ENCODE measurements around the gene RORC. TPM values are rescaled to one million over a fixed set of nuclear protein-coding genes. Genes with fewer than 3 reads are reported as not detected.

The RORC gene
- total and polyA plus RNA-seq, 2 experiments from 2014 or later = not detected

DNA sequence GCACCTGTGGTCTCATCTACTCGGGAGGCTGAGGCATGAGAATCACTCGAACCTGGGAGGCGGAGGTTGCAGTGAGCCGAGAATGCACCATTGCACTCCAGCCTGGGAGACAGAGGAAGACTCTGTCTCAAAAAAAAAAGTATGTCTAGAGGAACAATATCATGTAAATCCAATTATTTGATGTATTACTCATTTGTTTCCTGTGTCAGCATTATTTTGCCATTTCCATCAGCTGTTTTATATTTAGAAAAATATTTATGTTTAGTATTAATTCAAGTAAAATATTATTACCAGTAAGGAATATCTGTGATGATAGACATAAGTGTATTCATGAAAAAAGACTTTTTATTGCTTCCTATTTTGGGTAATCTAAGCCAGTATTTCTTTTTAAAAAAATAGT is 54.3 kb downstream of the RORC start:
- no peak overlapping the region for H3K9ac ChIP-seq
- in situ Hi-C loops (cut with MboI) = no loop called here
- no peaks in the 10 kb centered on the region for H3K4me1 ChIP-seq (ENCODE audit: insufficient read depth)
- H2AFZ ChIP-seq = no peak overlapping the region
- H3F3A ChIP-seq (ENCODE audit: insufficient read depth) = no peaks in the 10 kb centered on the region
- no peak overlapping the region for H3K4me2 ChIP-seq (ENCODE audit: unreplicated experiment)
- WGBS, 2 experiments (ENCODE audit: low coverage in 1 of 2, low lambda C conversion rate in 2 of 2, missing lambda C conversion rate in 2 of 2) = 84 to 87% methylated on average over 4 of the region's 4 CpGs
- no peaks in the 10 kb centered on the region for H3K79me2 ChIP-seq (ENCODE audit: insufficient read depth)
- H3K27ac ChIP-seq = no peak overlapping the region
- H3K9me3 ChIP-seq (ENCODE audit: low read depth) = no peaks in the 10 kb centered on the region
- no peaks in the 10 kb centered on the region; the same call in 1 of the 2 replicates for H3K9me2 ChIP-seq (ENCODE audit: insufficient read depth)
- no peak for DNase-seq
- H3K36me3 ChIP-seq (ENCODE audit: low read depth) = no peaks in the 10 kb centered on the region
- H4K20me1 ChIP-seq (ENCODE audit: insufficient read depth) = no peaks in the 10 kb centered on the region
- H3K4me3 ChIP-seq = no peak overlapping the region
- H3K27me3 ChIP-seq (replicated peaks; ENCODE audit: insufficient read depth) = no peaks in the 10 kb centered on the region
- TF ChIP-seq EZH2phosphoT487 (IDR thresholded peaks at IDR 0.05; ENCODE audit: insufficient read depth, low read depth) = no peak
- TF ChIP-seq EZH2 (IDR thresholded peaks at IDR 0.05; ENCODE audit: insufficient read depth, poor library complexity, severe bottlenecking) = no peak

DNA sequence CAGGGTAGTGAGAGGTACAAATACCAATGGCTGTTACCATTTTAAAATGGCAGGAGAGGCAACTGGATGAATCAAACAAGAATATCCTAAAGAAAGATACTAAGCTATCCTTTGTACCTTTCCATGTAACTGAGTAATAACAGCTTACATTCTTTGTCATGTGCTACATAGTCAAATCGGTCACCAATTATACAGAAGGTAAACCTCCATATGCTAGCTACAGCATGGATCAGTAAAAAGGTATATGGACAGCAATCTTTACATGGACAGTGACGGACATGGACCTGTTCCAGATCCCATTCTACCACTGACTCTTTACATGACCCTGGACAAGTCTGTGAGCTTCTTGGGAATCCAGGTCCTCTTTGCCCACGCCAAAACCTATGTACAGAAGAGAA is 54.9 kb downstream of the RORC start:
- H3K9ac ChIP-seq = no peak overlapping the region
- no peak overlapping the region for H3K4me3 ChIP-seq
- no peaks in the 10 kb centered on the region for H3K4me1 ChIP-seq (ENCODE audit: insufficient read depth)
- H3K4me2 ChIP-seq (ENCODE audit: unreplicated experiment) = no peak overlapping the region
- H2AFZ ChIP-seq = no peak overlapping the region
- TF ChIP-seq EZH2phosphoT487 (IDR thresholded peaks at IDR 0.05; ENCODE audit: insufficient read depth, low read depth) = no peak
- TF ChIP-seq EZH2 (IDR thresholded peaks at IDR 0.05; ENCODE audit: insufficient read depth, poor library complexity, severe bottlenecking) = no peak
- 61 to 68% methylated on average over 3 of the region's 3 CpGs for WGBS, 2 experiments (ENCODE audit: low coverage in 1 of 2, low lambda C conversion rate in 2 of 2, missing lambda C conversion rate in 2 of 2)
- DNase-seq = no peak
- H3K79me2 ChIP-seq (ENCODE audit: insufficient read depth) = no peaks in the 10 kb centered on the region
- no peaks in the 10 kb centered on the region for H3F3A ChIP-seq (ENCODE audit: insufficient read depth)
- in situ Hi-C loops (cut with MboI) = no loop called here
- no peaks in the 10 kb centered on the region for H3K36me3 ChIP-seq (ENCODE audit: low read depth)
- no peak overlapping the region for H3K27ac ChIP-seq
- H4K20me1 ChIP-seq (ENCODE audit: insufficient read depth) = no peaks in the 10 kb centered on the region
- no peaks in the 10 kb centered on the region; the same call in 1 of the 2 replicates for H3K9me2 ChIP-seq (ENCODE audit: insufficient read depth)
- no peaks in the 10 kb centered on the region for H3K9me3 ChIP-seq (ENCODE audit: low read depth)
- H3K27me3 ChIP-seq (replicated peaks; ENCODE audit: insufficient read depth) = no peaks in the 10 kb centered on the region

DNA sequence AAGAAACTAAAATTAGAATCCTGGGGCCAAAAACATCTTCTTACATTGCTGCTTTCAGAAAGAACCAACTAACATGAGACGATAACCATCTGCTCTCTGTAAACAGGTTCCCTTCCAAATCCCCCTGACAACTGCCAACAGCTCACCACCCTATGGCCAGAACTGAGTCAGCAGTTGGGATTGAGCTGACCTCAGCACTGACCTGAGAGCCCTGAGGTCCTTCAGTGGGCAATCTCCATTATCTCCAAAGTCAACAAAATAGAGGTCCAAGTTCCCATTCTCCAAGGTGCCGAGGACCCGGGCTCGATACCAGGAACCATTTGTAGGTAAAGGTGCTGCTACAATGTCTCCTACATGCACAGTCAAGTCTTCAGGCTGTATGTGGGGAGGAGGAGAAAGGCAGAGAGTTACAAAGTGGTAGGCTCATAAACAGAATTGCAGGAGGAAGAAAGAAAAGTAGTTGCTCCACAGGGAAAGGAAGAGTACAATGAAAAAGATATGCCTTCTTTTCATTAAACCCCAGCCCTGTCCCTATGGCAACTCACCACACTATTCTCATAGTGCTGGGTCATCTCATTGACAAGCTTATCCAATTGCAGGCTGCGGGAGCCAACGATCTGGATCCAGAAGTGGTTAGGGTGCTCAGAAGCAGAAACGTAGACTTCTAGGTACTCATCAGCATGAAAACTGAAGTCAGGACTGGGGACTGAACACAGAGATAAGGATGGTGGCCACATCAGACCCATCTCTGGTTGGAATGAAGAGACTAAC is 55.5 kb downstream of the RORC start:
- Histone ChIP-seq H3K36me3 (ENCODE audit: low read depth) (no peaks in the 10 kb centered on the region), H3K9me3 (ENCODE audit: low read depth) (no peaks in the 10 kb centered on the region), H3F3A (ENCODE audit: insufficient read depth) (no peaks in the 10 kb centered on the region), H3K4me2 (ENCODE audit: unreplicated experiment) (no peak overlapping the region), H3K27me3 (replicated peaks; ENCODE audit: insufficient read depth) (no peaks in the 10 kb centered on the region), H4K20me1 (ENCODE audit: insufficient read depth) (no peaks in the 10 kb centered on the region), H3K9me2 (ENCODE audit: insufficient read depth) (no peaks in the 10 kb centered on the region; the same call in 1 of the 2 replicates), H3K79me2 (ENCODE audit: insufficient read depth) (no peaks in the 10 kb centered on the region), H3K27ac (no peak overlapping the region), H3K9ac (no peak overlapping the region), H3K4me3 (no peak overlapping the region), H2AFZ (no peak overlapping the region), H3K4me1 (ENCODE audit: insufficient read depth) (no peaks in the 10 kb centered on the region)
- in situ Hi-C loops (cut with MboI) = no loop called here
- WGBS, 2 experiments (ENCODE audit: low coverage in 1 of 2, low lambda C conversion rate in 2 of 2, missing lambda C conversion rate in 2 of 2) = 83 to 84% methylated on average over 7 of the region's 7 CpGs
- TF ChIP-seq EZH2phosphoT487 (IDR thresholded peaks at IDR 0.05; ENCODE audit: insufficient read depth, low read depth) (no peak), EZH2 (IDR thresholded peaks at IDR 0.05; ENCODE audit: insufficient read depth, poor library complexity, severe bottlenecking) (no peak)
- DNase-seq = no peak

DNA sequence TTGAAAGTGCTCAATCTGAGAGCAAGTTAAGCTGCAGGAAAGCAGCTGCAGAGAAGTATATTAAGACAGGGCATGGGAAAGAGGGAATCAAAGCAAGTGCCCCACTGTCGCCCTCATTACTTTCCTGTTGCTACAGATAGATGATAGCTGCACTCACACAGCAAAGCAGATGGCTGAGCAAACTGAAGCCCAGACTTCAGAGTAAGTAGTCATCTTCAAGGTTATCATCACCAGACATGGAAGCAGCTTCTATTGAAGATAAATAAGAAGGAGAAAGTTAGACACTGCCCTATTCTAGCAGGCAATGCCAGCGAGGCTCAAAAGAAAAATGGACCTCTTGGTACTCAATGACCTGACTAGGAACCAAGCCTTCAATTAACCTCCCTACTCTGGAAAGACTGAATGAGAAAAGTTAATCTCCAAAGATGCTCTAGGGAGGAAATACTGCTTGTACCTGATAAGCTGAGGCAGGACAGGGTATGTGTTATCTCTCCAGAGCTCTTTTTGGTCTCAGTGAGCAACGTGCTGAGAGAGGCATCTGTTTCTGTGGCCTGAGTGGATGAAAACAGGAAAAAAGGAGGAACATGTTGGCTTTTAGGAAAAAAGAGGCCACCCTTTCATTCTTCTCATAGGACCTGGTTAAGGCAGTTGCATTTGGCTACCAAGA is 57.2 kb downstream of the RORC start:
- in situ Hi-C loops (cut with MboI) = no loop called here
- H3K4me2 ChIP-seq (ENCODE audit: unreplicated experiment) = no peak overlapping the region
- H3K27me3 ChIP-seq (replicated peaks; ENCODE audit: insufficient read depth) = no peaks in the 10 kb centered on the region
- no peak overlapping the region for H3K27ac ChIP-seq
- H3K4me1 ChIP-seq (ENCODE audit: insufficient read depth) = no peaks in the 10 kb centered on the region
- no peaks in the 10 kb centered on the region for H4K20me1 ChIP-seq (ENCODE audit: insufficient read depth)
- H3F3A ChIP-seq (ENCODE audit: insufficient read depth) = no peaks in the 10 kb centered on the region
- TF ChIP-seq EZH2phosphoT487 (IDR thresholded peaks at IDR 0.05; ENCODE audit: insufficient read depth, low read depth) = no peak
- no peak for TF ChIP-seq EZH2 (IDR thresholded peaks at IDR 0.05; ENCODE audit: insufficient read depth, poor library complexity, severe bottlenecking)
- 52 to 59% methylated on average over 3 of the region's 3 CpGs for WGBS, 2 experiments (ENCODE audit: low coverage in 1 of 2, low lambda C conversion rate in 2 of 2, missing lambda C conversion rate in 2 of 2)
- H3K9ac ChIP-seq = no peak overlapping the region
- H2AFZ ChIP-seq = no peak overlapping the region
- H3K9me2 ChIP-seq (ENCODE audit: insufficient read depth) = no peaks in the 10 kb centered on the region; the same call in 1 of the 2 replicates
- H3K79me2 ChIP-seq (ENCODE audit: insufficient read depth) = no peaks in the 10 kb centered on the region
- no peaks in the 10 kb centered on the region for H3K9me3 ChIP-seq (ENCODE audit: low read depth)
- H3K4me3 ChIP-seq = no peak overlapping the region
- no peaks in the 10 kb centered on the region for H3K36me3 ChIP-seq (ENCODE audit: low read depth)
- no peak for DNase-seq

Measured in GM23248 (cell line).